HepG2 (cell line): ENCODE data around the gene DNAJB5. TPM values are rescaled to one million over a fixed set of nuclear protein-coding genes. Genes with fewer than 3 reads are reported as not detected.

Experiments used
- DMAP1 ChIP-seq: IDR thresholded peaks from 2 replicates; pipeline ENCODE4 v1.6.1; 2016
- ELF1 ChIP-seq: sonication (generic); formaldehyde crosslinking; IDR thresholded peaks from 2 replicates; pipeline ENCODE4 v1.4.0; 2020; ENCODE audit warnings: missing genetic modification reagents
- HES4 ChIP-seq: sonication (generic); formaldehyde crosslinking; IDR thresholded peaks from 2 replicates; pipeline ENCODE4 v1.9.0; 2021; ENCODE audit warnings: mild to moderate bottlenecking, missing genetic modification reagents, borderline replicate concordance
- HOXA3 ChIP-seq: sonication (generic); formaldehyde crosslinking; IDR thresholded peaks from 2 replicates; pipeline ENCODE4 v1.5.0; 2020; ENCODE audit warnings: missing genetic modification reagents
- NFATC3 ChIP-seq: sonication (generic); formaldehyde crosslinking; IDR thresholded peaks from 2 replicates; pipeline ENCODE4 v1.5.1; 2020; ENCODE audit warnings: mild to moderate bottlenecking, missing genetic modification reagents
- PATZ1 ChIP-seq: sonication (generic); formaldehyde crosslinking; IDR thresholded peaks from 2 replicates; pipeline ENCODE4 v1.4.0; 2020; ENCODE audit warnings: missing genetic modification reagents
- PBX2 ChIP-seq: IDR thresholded peaks from 2 replicates; pipeline ENCODE4 v1.6.1; 2016; ENCODE audit warnings: control low read depth
- PHF8 ChIP-seq: sonication (generic); formaldehyde crosslinking; IDR thresholded peaks from 2 replicates; pipeline ENCODE4 v1.5.0; 2020; ENCODE audit warnings: missing genetic modification reagents
- PTBP1 ChIP-seq: fragments of 200-400 bp; formaldehyde crosslinking; IDR thresholded peaks from 2 replicates; pipeline ENCODE4 v1.6.1; 2018; ENCODE audit warnings: low read length, low read depth; ENCODE audit not compliant: poor library complexity, severe bottlenecking
- RARA ChIP-seq: IDR thresholded peaks from 2 replicates; pipeline ENCODE4 v1.6.1; 2016; ENCODE audit warnings: missing genetic modification reagents, missing compliant biosample characterization
- SIN3A ChIP-seq: IDR thresholded peaks from 2 replicates; pipeline ENCODE4 v1.6.1; 2011; ENCODE audit warnings: low read depth, mild to moderate bottlenecking, control low read depth, low read length, borderline replicate concordance
- SMARCE1 ChIP-seq: fragments of 450-650 bp; IDR thresholded peaks from 2 replicates; pipeline ENCODE4 v1.6.1; 2017; ENCODE audit warnings: borderline replicate concordance
- SNAPC2 ChIP-seq: sonication (generic); formaldehyde crosslinking; IDR thresholded peaks from 2 replicates; pipeline ENCODE4 v1.8.1; 2022; ENCODE audit warnings: mild to moderate bottlenecking, missing genetic modification reagents
- SNAPC5 ChIP-seq: sonication (generic); formaldehyde crosslinking; IDR thresholded peaks from 2 replicates; pipeline ENCODE4 v1.8.1; 2023; ENCODE audit warnings: mild to moderate bottlenecking, missing genetic modification reagents, borderline replicate concordance
- SP4 ChIP-seq: sonication (generic); formaldehyde crosslinking; IDR thresholded peaks from 2 replicates; pipeline ENCODE4 v1.8.1; 2023; ENCODE audit warnings: mild to moderate bottlenecking, missing genetic modification reagents
- TCF12 ChIP-seq, 2 experiments: fragments of 450-650 bp in 1 of 2; sonication (generic) in 1 of 2; formaldehyde crosslinking in 1 of 2; IDR thresholded peaks; 2 replicates each; pipeline versions ENCODE4 v1.6.1 to v1.8.0; 2017 to 2022; ENCODE audit warnings: antibody characterized with exemption in 1 of 2, mild to moderate bottlenecking in 1 of 2, missing genetic modification reagents in 1 of 2, moderate library complexity in 1 of 2
- THAP11 ChIP-seq: IDR thresholded peaks from 2 replicates; pipeline ENCODE4 v1.6.1; 2016; ENCODE audit warnings: missing biosample characterization, missing genetic modification reagents
- TRAFD1 ChIP-seq: sonication (generic); formaldehyde crosslinking; IDR thresholded peaks from 2 replicates; pipeline ENCODE4 v1.5.1; 2020; ENCODE audit warnings: missing genetic modification reagents, mild to moderate bottlenecking, borderline replicate concordance
- YEATS2 ChIP-seq: sonication (generic); formaldehyde crosslinking; IDR thresholded peaks from 2 replicates; pipeline ENCODE4 v1.4.0; 2020; ENCODE audit warnings: missing genetic modification reagents, borderline replicate concordance
- ZIK1 ChIP-seq: sonication (generic); formaldehyde crosslinking; IDR thresholded peaks from 2 replicates; pipeline ENCODE4 v1.5.0; 2020; ENCODE audit warnings: mild to moderate bottlenecking, low read depth, missing genetic modification reagents, borderline replicate concordance
- ZNF143 ChIP-seq: sonication (generic); formaldehyde crosslinking; IDR thresholded peaks from 2 replicates; pipeline ENCODE4 v1.4.0; 2020; ENCODE audit warnings: missing genetic modification reagents
- ZNF34 ChIP-seq: sonication (generic); formaldehyde crosslinking; IDR thresholded peaks from 2 replicates; pipeline ENCODE4 v1.4.0; 2020; ENCODE audit warnings: mild to moderate bottlenecking, missing genetic modification reagents, borderline replicate concordance
- ZNF775 ChIP-seq: sonication (generic); formaldehyde crosslinking; IDR thresholded peaks from 2 replicates; pipeline ENCODE4 v1.4.0; 2020; ENCODE audit warnings: missing genetic modification reagents, mild to moderate bottlenecking, moderate library complexity, borderline replicate concordance
- polyA plus RNA-seq, 8 experiments: library from polyadenylated mRNA; depleted of rRNA in 3 of 8; stranded (reverse) in 7 of 8; unstranded in 1 of 8; fragments of >200 nt; fragmentation: Illumina TruSeq in 4 of 8; extraction: Trizol in 4 of 8; gene quantifications; 2 replicates each; pipeline versions ENCODE4 v1.2.1 to v1.2.3, GENCODE V29; 2011 to 2016; ENCODE audit warnings: low read depth in 4 of 8, missing spikeins in 1 of 8, mixed read lengths in 1 of 8; ENCODE audit not compliant: insufficient read depth in 1 of 8
- total RNA-seq, 5 experiments: library from RNA; depleted of rRNA; stranded (reverse); fragments of >200 nt; fragmentation: Illumina TruSeq; extraction: Trizol; gene quantifications; 2 replicates each; pipeline ENCODE4 v1.2.3, GENCODE V29; 2016; ENCODE audit warnings: low read depth in 1 of 5
- TF ChIP-seq, protein P1 (sequence below): IDR thresholded peaks from 2 replicates; pipeline ENCODE4 v1.6.1; 2012; ENCODE audit warnings: inconsistent platforms

The DNAJB5 gene
- total and polyA plus RNA-seq, 2 of the 13 experiments (the other 11 are each of a cell fraction or from before 2014, with no cell fraction given) = 0.40 to 0.69 TPM

DNA sequence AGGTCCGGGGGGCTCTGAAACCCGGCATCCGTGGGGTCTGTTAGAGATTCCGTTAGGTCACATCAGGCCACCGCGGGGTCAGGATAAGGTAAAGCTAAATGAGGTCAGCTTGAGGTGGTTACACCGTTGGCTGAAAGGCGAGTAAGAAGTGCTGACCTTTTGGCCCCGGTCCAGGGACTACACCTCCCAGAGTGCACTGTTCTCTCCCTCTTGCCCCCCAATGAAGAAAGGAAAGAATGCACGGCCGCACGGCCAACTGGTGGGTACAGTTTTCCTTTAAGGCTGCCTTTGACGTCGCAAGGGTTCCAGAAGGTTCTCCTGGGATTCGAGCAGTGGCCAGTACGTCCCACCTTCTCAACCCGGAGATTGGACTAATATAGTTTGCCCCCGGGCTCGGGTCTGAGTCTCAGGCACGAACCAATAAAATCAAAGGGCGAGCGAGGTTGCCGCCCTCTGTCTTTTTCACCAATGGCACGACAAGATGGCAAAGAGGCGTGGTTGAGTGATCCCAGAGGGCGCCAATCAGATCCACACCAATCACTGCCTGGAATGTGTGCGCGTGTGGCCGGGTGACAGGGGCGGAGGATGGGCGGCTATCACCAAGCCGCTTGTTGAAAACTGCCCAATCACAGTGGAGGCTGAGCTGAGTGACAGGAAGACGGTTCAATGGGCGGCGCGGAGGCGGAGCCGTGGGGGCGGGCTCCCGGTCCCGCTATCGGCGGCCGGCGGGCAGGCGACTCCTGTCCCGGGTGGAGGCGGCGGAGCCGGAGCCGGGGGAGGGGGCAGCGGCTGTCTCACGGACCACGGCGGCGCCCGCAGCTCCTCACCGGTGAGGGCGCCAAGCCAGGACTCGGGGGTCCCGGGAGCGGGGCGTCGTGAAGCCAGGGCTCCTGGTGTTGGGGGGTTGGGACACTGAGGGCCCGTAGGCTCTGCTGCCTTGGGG is at the start of gene DNAJB5 (continued):
- peak; percentile 93 for TF ChIP-seq PATZ1 (CRISPR knock-in tag)
- TF ChIP-seq SNAPC2 (CRISPR knock-in tag) = no peak
- TF ChIP-seq HES4 = 0 out of 2 replicates have a peak, but pooled peaks have one; percentile 43
- no peak for TF ChIP-seq ZNF34 (CRISPR knock-in tag)
- TF ChIP-seq ELF1 = no peak
- TF ChIP-seq THAP11 (CRISPR knock-in tag) = peak; percentile 91
- TF ChIP-seq SIN3A = peak; percentile 70; the same call in 1 of the 2 replicates
- no peak for TF ChIP-seq SMARCE1
- TF ChIP-seq ZIK1 (CRISPR knock-in tag) = no peak
- 0 out of 2 replicates have a peak, but pooled peaks have one; percentile 23 for TF ChIP-seq DMAP1 (CRISPR knock-in tag)
- TF ChIP-seq RARA (CRISPR knock-in tag) = peak; percentile 29; the same call in 1 of the 2 replicates
- TF ChIP-seq PHF8 (CRISPR knock-in tag) = peak; percentile 6; the same call in 1 of the 2 replicates
- no peak for TF ChIP-seq TRAFD1 (CRISPR knock-in tag)
- no peak for TF ChIP-seq ZNF775 (CRISPR knock-in tag)
- TF ChIP-seq SNAPC5 (CRISPR knock-in tag) = no peak
- no peak for TF ChIP-seq NFATC3 (CRISPR knock-in tag)
- TF ChIP-seq YEATS2 (CRISPR knock-in tag) = peak; percentile 28; the same call in 1 of the 2 replicates
- TF ChIP-seq HOXA3 (CRISPR knock-in tag) = peak; percentile 52; the same call in 1 of the 2 replicates
- TF ChIP-seq TCF12 (IDR thresholded peaks at IDR 0.05) = no peak
- TF ChIP-seq TCF12 (CRISPR knock-in tag; IDR thresholded peaks at IDR 0.05) = no peak
- TF ChIP-seq PTBP1 = no peak
- TF ChIP-seq, protein P1, sequence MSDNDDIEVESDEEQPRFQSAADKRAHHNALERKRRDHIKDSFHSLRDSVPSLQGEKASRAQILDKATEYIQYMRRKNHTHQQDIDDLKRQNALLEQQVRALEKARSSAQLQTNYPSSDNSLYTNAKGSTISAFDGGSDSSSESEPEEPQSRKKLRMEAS = peak; percentile 77
- TF ChIP-seq ZNF143 (CRISPR knock-in tag) = peak; percentile 84
- peak; percentile 98 for TF ChIP-seq SP4
- peak; percentile 97 for TF ChIP-seq PBX2 (CRISPR knock-in tag)
